Measurements from ENCODE around the gene SLC37A2.

The SLC37A2 gene

GRCh38 chr11:125101596-125101995 lies 38.5 kb downstream of the SLC37A2 start:
- ATAC-seq (ENCODE audit: low read depth) (no peak), DNase-seq (ENCODE audit: low spot score) (no peak)
- Histone ChIP-seq H3K4me1 (ENCODE audit: insufficient read depth, poor library complexity, severe bottlenecking) (no peaks in the 10 kb centered on the region), H3K9me3 (ENCODE audit: severe bottlenecking) (no peaks in the 10 kb centered on the region), H3K27ac (ENCODE audit: poor library complexity, severe bottlenecking) (no peak overlapping the region), H3K4me3 (ENCODE audit: severe bottlenecking) (no peak overlapping the region), H3K36me3 (ENCODE audit: low read depth) (peaks cover 19% of the 10 kb centered on the region), H3K27me3 (ENCODE audit: insufficient read depth, poor library complexity, severe bottlenecking) (no peaks in the 10 kb centered on the region)
- TF ChIP-seq, protein P1, sequence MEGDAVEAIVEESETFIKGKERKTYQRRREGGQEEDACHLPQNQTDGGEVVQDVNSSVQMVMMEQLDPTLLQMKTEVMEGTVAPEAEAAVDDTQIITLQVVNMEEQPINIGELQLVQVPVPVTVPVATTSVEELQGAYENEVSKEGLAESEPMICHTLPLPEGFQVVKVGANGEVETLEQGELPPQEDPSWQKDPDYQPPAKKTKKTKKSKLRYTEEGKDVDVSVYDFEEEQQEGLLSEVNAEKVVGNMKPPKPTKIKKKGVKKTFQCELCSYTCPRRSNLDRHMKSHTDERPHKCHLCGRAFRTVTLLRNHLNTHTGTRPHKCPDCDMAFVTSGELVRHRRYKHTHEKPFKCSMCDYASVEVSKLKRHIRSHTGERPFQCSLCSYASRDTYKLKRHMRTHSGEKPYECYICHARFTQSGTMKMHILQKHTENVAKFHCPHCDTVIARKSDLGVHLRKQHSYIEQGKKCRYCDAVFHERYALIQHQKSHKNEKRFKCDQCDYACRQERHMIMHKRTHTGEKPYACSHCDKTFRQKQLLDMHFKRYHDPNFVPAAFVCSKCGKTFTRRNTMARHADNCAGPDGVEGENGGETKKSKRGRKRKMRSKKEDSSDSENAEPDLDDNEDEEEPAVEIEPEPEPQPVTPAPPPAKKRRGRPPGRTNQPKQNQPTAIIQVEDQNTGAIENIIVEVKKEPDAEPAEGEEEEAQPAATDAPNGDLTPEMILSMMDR (IDR thresholded peaks at IDR 0.05; ENCODE audit: poor library complexity, severe bottlenecking) = no peak

DNA sequence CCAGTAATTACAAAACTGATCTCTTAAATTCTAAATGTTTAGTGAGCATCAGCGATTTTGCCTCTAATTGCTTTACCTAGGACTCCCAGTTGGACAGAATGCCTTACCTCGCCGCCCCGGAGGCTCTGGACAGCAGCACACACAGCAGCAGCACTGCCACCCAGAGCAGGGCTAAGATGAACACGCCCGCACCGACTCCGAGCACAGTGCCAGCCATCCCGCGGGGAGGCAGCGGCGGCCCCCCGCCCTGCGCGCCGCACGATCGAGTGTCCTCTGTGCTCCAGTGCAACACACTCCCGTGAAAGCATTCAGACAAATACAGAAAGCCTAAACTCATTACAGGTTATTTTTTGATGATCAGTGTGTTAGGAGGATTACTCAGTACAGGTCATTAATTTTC lies 38.9 kb downstream of the SLC37A2 start:
- Histone ChIP-seq H3K4me3 (ENCODE audit: severe bottlenecking) (no peak overlapping the region), H3K27ac (ENCODE audit: poor library complexity, severe bottlenecking) (no peak overlapping the region), H3K4me1 (ENCODE audit: insufficient read depth, poor library complexity, severe bottlenecking) (no peaks in the 10 kb centered on the region), H3K27me3 (ENCODE audit: insufficient read depth, poor library complexity, severe bottlenecking) (no peaks in the 10 kb centered on the region), H3K9me3 (ENCODE audit: severe bottlenecking) (no peaks in the 10 kb centered on the region), H3K36me3 (ENCODE audit: low read depth) (peaks cover 14% of the 10 kb centered on the region)
- TF ChIP-seq, protein P1 (IDR thresholded peaks at IDR 0.05; ENCODE audit: poor library complexity, severe bottlenecking) = no peak
- ATAC-seq (ENCODE audit: low read depth) = no peak
- DNase-seq (ENCODE audit: low spot score) = no peak

DNA sequence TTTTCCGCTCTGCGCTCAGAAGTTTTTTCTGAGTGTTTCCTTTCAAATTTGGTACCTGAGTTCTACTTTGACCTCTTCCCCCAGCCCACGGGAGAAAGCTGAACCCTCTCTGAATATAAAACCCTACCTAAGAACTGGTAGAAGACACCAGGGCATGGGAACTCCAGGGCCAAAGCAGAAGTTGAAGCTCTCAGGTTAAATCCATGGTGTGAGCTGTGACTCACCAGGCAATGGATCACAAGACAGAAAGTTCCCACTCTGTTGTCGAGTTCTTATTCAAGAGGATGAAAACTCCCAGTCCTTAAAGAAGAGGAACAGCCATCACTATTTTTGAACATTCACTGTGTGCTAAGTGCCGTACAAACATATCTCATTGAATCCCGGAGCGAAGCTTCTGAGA lies 39.4 kb downstream of the SLC37A2 start:
- ATAC-seq (ENCODE audit: low read depth) (no peak), DNase-seq (ENCODE audit: low spot score) (no peak)
- Histone ChIP-seq H3K27ac (ENCODE audit: poor library complexity, severe bottlenecking) (no peak overlapping the region), H3K27me3 (ENCODE audit: insufficient read depth, poor library complexity, severe bottlenecking) (no peaks in the 10 kb centered on the region), H3K4me3 (ENCODE audit: severe bottlenecking) (no peak overlapping the region), H3K9me3 (ENCODE audit: severe bottlenecking) (no peaks in the 10 kb centered on the region), H3K36me3 (ENCODE audit: low read depth) (peaks cover 10% of the 10 kb centered on the region), H3K4me1 (ENCODE audit: insufficient read depth, poor library complexity, severe bottlenecking) (no peaks in the 10 kb centered on the region)
- TF ChIP-seq, protein P1 (IDR thresholded peaks at IDR 0.05; ENCODE audit: poor library complexity, severe bottlenecking) = no peak

DNA sequence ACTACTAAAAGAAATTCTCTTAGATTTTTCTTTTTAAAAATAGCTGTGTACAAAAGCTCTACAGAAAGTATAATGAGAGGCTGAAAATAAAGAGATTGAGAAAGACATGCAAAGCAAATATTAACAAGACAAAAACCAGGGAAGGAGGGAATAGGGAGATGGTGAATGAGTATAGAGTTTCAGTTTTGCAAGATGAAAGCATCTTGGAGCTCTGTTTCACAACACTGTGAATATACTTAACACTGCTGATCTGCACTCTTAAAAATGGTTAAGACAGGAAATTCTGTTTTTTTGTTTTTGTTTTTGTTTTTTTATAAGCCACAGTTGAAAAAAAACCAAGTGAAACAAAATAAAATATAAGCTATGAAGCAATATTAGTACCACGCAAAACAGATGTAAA lies 42.8 kb downstream of the SLC37A2 start:
- TF ChIP-seq, protein P1 (IDR thresholded peaks at IDR 0.05; ENCODE audit: poor library complexity, severe bottlenecking) = no peak
- Histone ChIP-seq H3K9me3 (ENCODE audit: severe bottlenecking) (no peaks in the 10 kb centered on the region), H3K4me3 (ENCODE audit: severe bottlenecking) (no peak overlapping the region), H3K27ac (ENCODE audit: poor library complexity, severe bottlenecking) (no peak overlapping the region), H3K27me3 (ENCODE audit: insufficient read depth, poor library complexity, severe bottlenecking) (no peaks in the 10 kb centered on the region), H3K4me1 (ENCODE audit: insufficient read depth, poor library complexity, severe bottlenecking) (peaks cover 7% of the 10 kb centered on the region), H3K36me3 (ENCODE audit: low read depth) (peaks cover 12% of the 10 kb centered on the region)
- DNase-seq (ENCODE audit: low spot score) = no peak
- no peak for ATAC-seq (ENCODE audit: low read depth)

DNA sequence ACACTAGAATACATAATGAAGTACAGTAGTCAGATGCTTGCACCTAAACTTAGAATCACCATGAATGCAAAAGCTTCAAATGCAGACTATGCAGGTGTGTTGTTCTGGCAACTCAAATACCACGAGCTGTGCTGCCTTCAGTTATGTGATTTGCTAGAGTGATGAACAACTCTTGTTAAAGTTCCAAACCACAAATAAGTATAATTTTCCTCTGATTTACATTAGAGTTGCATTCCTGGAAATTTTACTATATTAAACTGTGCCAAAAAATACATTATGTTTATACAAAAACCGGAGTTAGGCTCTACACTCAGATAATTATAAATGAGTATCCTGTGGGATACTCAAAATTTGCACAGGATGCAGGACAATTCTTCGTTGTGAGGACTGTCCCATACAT lies 45.4 kb downstream of the SLC37A2 start:
- Histone ChIP-seq H3K4me1 (ENCODE audit: insufficient read depth, poor library complexity, severe bottlenecking) (peaks cover 10% of the 10 kb centered on the region), H3K27me3 (ENCODE audit: insufficient read depth, poor library complexity, severe bottlenecking) (no peaks in the 10 kb centered on the region), H3K36me3 (ENCODE audit: low read depth) (peaks cover 12% of the 10 kb centered on the region), H3K4me3 (ENCODE audit: severe bottlenecking) (no peak overlapping the region), H3K9me3 (ENCODE audit: severe bottlenecking) (no peaks in the 10 kb centered on the region), H3K27ac (ENCODE audit: poor library complexity, severe bottlenecking) (no peak overlapping the region)
- TF ChIP-seq, protein P1 (IDR thresholded peaks at IDR 0.05; ENCODE audit: poor library complexity, severe bottlenecking) = no peak
- ATAC-seq (ENCODE audit: low read depth) (no peak), DNase-seq (ENCODE audit: low spot score) (no peak)

Data from RWPE2 (cell line).